HCT116 (cell line): ENCODE measurements around the gene CCDC40. TPM values are rescaled to one million over a fixed set of nuclear protein-coding genes. Genes with fewer than 3 reads are reported as not detected.

Experiments used
- ATAC-seq: fragments of 200-7000 bp; cut with Tn5 transposase; 2 replicates; pipeline ENCODE4 v1.9.1; 2020; ENCODE audit warnings: mild to moderate bottlenecking, moderate library complexity
- BruUV-seq: library from RNA; stranded (reverse); fragments of 400-500 nt; replicated peaks from 2 replicates; lab custom pipeline; 2021; lab: Mats Ljungman, UMichigan
- CTCF ChIA-PET: fragments of 300-600 bp; sonication (Branson Sonifier 250); formaldehyde crosslinking; loops from one replicate; lab custom pipeline; 2021; ENCODE audit warnings: antibody characterized with exemption; lab: Charles Lee
- POLR2A ChIA-PET: fragments of 300-600, 350-600 bp; sonication (Branson Sonifier 250); formaldehyde crosslinking; loops from one replicate; lab custom pipeline; 2021; ENCODE audit warnings: antibody characterized with exemption; lab: Charles Lee
- RAD21 ChIA-PET, 2 experiments: fragments of 300-600 bp; sonication (Branson Sonifier 250); formaldehyde crosslinking; loops; one replicate each; lab custom pipeline; 2023; ENCODE audit warnings: low total read pairs in 2 of 2; ENCODE audit not compliant: uncharacterized antibody in 2 of 2, unreplicated experiment in 2 of 2, low non-redundant PET in 1 of 2; lab: Charles Lee
- DNase-seq: peaks from one replicate; pipeline ENCODE4 v3.0.0-alpha.2; 2010; ENCODE audit warnings: low read depth, low spot score
- H2AFZ ChIP-seq: fragments of 200-600 bp; shearing (Covaris generic), sonication (generic); 2 replicates; pipeline ENCODE4 v1.6.1; 2017; ENCODE audit warnings: low read depth, mixed run types, mixed read lengths, antibody characterized with exemption, low read length; ENCODE audit not compliant: poor library complexity, severe bottlenecking
- H3K27ac ChIP-seq: 2 replicates; pipeline ENCODE4 v1.5.1; 2012; ENCODE audit warnings: low read depth, low read length
- H3K27me3 ChIP-seq: fragments of 200-600 bp; sonication (generic); 2 replicates; pipeline ENCODE4 v1.6.1; 2016; ENCODE audit warnings: mixed run types, low read length, mixed read lengths; ENCODE audit not compliant: insufficient read depth
- H3K36me3 ChIP-seq, 2 experiments: fragments of 200-500 bp in 1 of 2; fragments of 200-600 bp in 1 of 2; sonication (Bioruptor generic) in 1 of 2; sonication (generic) in 1 of 2; 2 replicates each; pipeline versions ENCODE4 v1.5.1 to v1.6.1; 2014 to 2016; ENCODE audit warnings: low read length in 2 of 2, inconsistent platforms in 1 of 2, mixed read lengths in 1 of 2, mixed run types in 1 of 2; ENCODE audit not compliant: insufficient read depth in 2 of 2, control insufficient read depth in 1 of 2
- H3K4me1 ChIP-seq, 2 experiments: fragments of 200-600 bp in 1 of 2; sonication (generic) in 1 of 2; 2 replicates each; pipeline versions ENCODE4 v1.5.1 to v1.6.1; 2012 to 2017; ENCODE audit warnings: low read length in 2 of 2, inconsistent platforms in 1 of 2, mild to moderate bottlenecking in 1 of 2, mixed read lengths in 1 of 2, mixed run types in 1 of 2, moderate library complexity in 1 of 2; ENCODE audit not compliant: insufficient read depth in 2 of 2, control insufficient read depth in 1 of 2
- H3K4me2 ChIP-seq: fragments of 200-600 bp; sonication (generic); 2 replicates; pipeline ENCODE4 v1.6.1; 2017; ENCODE audit warnings: mixed run types, low read length, mixed read lengths
- H3K4me3 ChIP-seq, 2 experiments: fragments of 200-600 bp in 1 of 2; sonication (generic) in 1 of 2; replicated peaks in 1 of 2; 2 replicates each; pipeline ENCODE4 v1.5.1; 2011 to 2016; ENCODE audit warnings: low read length in 2 of 2, control low read depth in 1 of 2, low read depth in 1 of 2, mild to moderate bottlenecking in 1 of 2, mixed read lengths in 1 of 2, mixed run types in 1 of 2
- H3K79me2 ChIP-seq: fragments of 200-600 bp; sonication (generic); 2 replicates; pipeline ENCODE4 v1.6.1; 2017; ENCODE audit warnings: mild to moderate bottlenecking, mixed run types, low read length, moderate library complexity, mixed read lengths; ENCODE audit not compliant: insufficient read depth
- H3K9ac ChIP-seq: fragments of 200-600 bp; sonication (generic); 2 replicates; pipeline ENCODE4 v1.6.1; 2016; ENCODE audit warnings: low read length, mixed read lengths
- H3K9me2 ChIP-seq: fragments of 200-600 bp; sonication (generic), shearing (Covaris generic); 2 replicates; pipeline ENCODE4 v1.6.1; 2017; ENCODE audit warnings: mixed run types, mild to moderate bottlenecking, moderate library complexity; ENCODE audit not compliant: insufficient read depth
- H3K9me3 ChIP-seq, 2 experiments: fragments of 200-500 bp in 1 of 2; fragments of 200-600 bp in 1 of 2; sonication (Bioruptor generic) in 1 of 2; sonication (generic) in 1 of 2; 2 replicates each; pipeline ENCODE4 v1.6.1; 2014 to 2017; ENCODE audit warnings: low read length in 2 of 2, mixed read lengths in 2 of 2, inconsistent platforms in 1 of 2, low read depth in 1 of 2, mild to moderate bottlenecking in 1 of 2, mixed run types in 1 of 2, moderate library complexity in 1 of 2; ENCODE audit not compliant: control insufficient read depth in 1 of 2, insufficient read depth in 1 of 2
- H4K20me1 ChIP-seq: fragments of 200-600 bp; sonication (generic), shearing (Covaris generic); 2 replicates; pipeline ENCODE4 v1.6.1; 2017; ENCODE audit warnings: mixed run types, mild to moderate bottlenecking, moderate library complexity; ENCODE audit not compliant: insufficient read depth
- EZH2 ChIP-seq: fragments of 200-600 bp; sonication (generic); IDR thresholded peaks from 2 replicates; pipeline ENCODE4 v1.6.1; 2017; ENCODE audit warnings: antibody characterized with exemption, mixed run types
- FOSL1 ChIP-seq: IDR thresholded peaks from 2 replicates; pipeline ENCODE4 v1.6.1; 2012; ENCODE audit warnings: low read depth
- JUND ChIP-seq: IDR thresholded peaks from 2 replicates; pipeline ENCODE4 v1.6.1; 2012
- RAD21 ChIP-seq: IDR thresholded peaks from 2 replicates; pipeline ENCODE4 v1.6.1; 2012; ENCODE audit warnings: low read depth, mild to moderate bottlenecking
- SP1 ChIP-seq: IDR thresholded peaks from 2 replicates; pipeline ENCODE4 v1.6.1; 2012; ENCODE audit warnings: low read depth
- ZNF274 ChIP-seq: fragments of 200-500 bp; sonication (Bioruptor generic); IDR thresholded peaks from 2 replicates; pipeline ENCODE4 v1.6.1; 2014; ENCODE audit warnings: mild to moderate bottlenecking, low read depth, low read length, inconsistent platforms
- intact Hi-C: fragments of 100-400 bp; cut with micrococcal nuclease; formaldehyde crosslinking; loops from 2 replicates; pipeline ENCODE4 v1.10.0; 2022
- total RNA-seq: library from RNA; stranded (reverse); gene quantifications from one replicate; pipeline ENCODE4 v1.2.1, GENCODE V29; 2021; ENCODE audit not compliant: unreplicated experiment

The CCDC40 gene
- total RNA-seq, 1 experiment from 2014 or later, result 10.3 TPM

- RAD21 ChIA-PET, result no interaction called here
- Histone ChIP-seq H3K9ac (no peak overlapping the region), H3K9me2 (no peaks in the 10 kb centered on the region), H4K20me1 (no peaks in the 10 kb centered on the region), H3K4me2 (no peak overlapping the region), H3K4me1 (no peaks in the 10 kb centered on the region), H3K4me3 (no peak overlapping the region), H3K79me2 (no peaks in the 10 kb centered on the region), H3K36me3 (no peaks in the 10 kb centered on the region; a peak in 1 of 4 replicates), H3K27me3 (no peaks in the 10 kb centered on the region), H2AFZ (no peak overlapping the region), H3K9me3 (no peaks in the 10 kb centered on the region), H3K27ac (no peak overlapping the region)
- intact Hi-C loops, result no loop called here
- POLR2A ChIA-PET, result interaction anchor here (1.1 kb wide), 1 partner anchor 13 kb away, joined by 4 read pairs; the partner anchor contains the start of gene GAA
- TF ChIP-seq JUND, result no peak
- TF ChIP-seq FOSL1, result no peak
- no peak for TF ChIP-seq RAD21
- ATAC-seq (no peak), DNase-seq (no peak)
- no TSS peak for BruUV-seq
- CTCF ChIA-PET, result interaction anchor here (1.4 to 3.6 kb wide), 3 partner anchors 8 to 13 kb away, joined by 3 to 18 read pairs (median 8); partner anchors contain the start of gene GAA
Observed at GRCh38 chr17:80114758-80115157, 78.3 kb downstream of the CCDC40 start.

GRCh38 chr17:80115159-80115558, 78.7 kb downstream of the CCDC40 start:
- H3K9ac ChIP-seq, result no peak overlapping the region
- H3K4me2 ChIP-seq, result no peak overlapping the region
- ChIA-PET CTCF (interaction anchor here (1.4 to 3.6 kb wide), 3 partner anchors 9 to 14 kb away, joined by 3 to 18 read pairs (median 8); partner anchors contain the start of gene GAA), RAD21 (no interaction called here)
- no peaks in the 10 kb centered on the region for H3K27me3 ChIP-seq
- no peak overlapping the region for H2AFZ ChIP-seq
- H3K4me3 ChIP-seq, result no peak overlapping the region
- intact Hi-C loops, result no loop called here
- BruUV-seq, result no TSS peak
- ATAC-seq (no peak), DNase-seq (no peak)
- H3K79me2 ChIP-seq, result no peaks in the 10 kb centered on the region
- no peaks in the 10 kb centered on the region for H3K9me2 ChIP-seq
- TF ChIP-seq EZH2 (no peak), ZNF274 (no peak), SP1 (no peak)
- TF ChIP-seq, all 23 proteins: peak for 0
- no peak overlapping the region for H3K27ac ChIP-seq
- H3K4me1 ChIP-seq, result no peaks in the 10 kb centered on the region
- no peaks in the 10 kb centered on the region; a peak in 1 of 4 replicates for H3K36me3 ChIP-seq
- H3K9me3 ChIP-seq, result no peaks in the 10 kb centered on the region
- POLR2A ChIA-PET, result interaction anchor here (1.1 kb wide), 1 partner anchor 14 kb away, joined by 4 read pairs; the partner anchor contains the start of gene GAA
- no peaks in the 10 kb centered on the region for H4K20me1 ChIP-seq
